Karpas-422 (cell line): ENCODE results near the gene DIP2C. TPM values are rescaled to one million over a fixed set of nuclear protein-coding genes. Genes with fewer than 3 reads are reported as not detected.
"Not testable (repeated sequence)": the region's sequence is repeated elsewhere in the genome, so short reads cannot be mapped to it uniquely, and the experiment has no call there.

Experiments
- DNase-seq: peaks from one replicate; pipeline ENCODE4 v3.0.0-alpha.2; 2015
- H2AFZ ChIP-seq: fragments of 200-600 bp; sonication (generic); 2 replicates; pipeline ENCODE4 v1.6.1; 2014; ENCODE audit warnings: antibody characterized with exemption, low read length, mixed read lengths
- H3K27ac ChIP-seq: fragments of 200-600 bp; sonication (generic); 2 replicates; pipeline ENCODE4 v1.5.1; 2014; ENCODE audit warnings: mild to moderate bottlenecking, low read length, moderate library complexity
- H3K27me3 ChIP-seq: fragments of 200-600 bp; sonication (generic); 2 replicates; pipeline ENCODE4 v1.6.1; 2014; ENCODE audit warnings: low read length, mixed read lengths
- H3K36me3 ChIP-seq: fragments of 200-600 bp; sonication (generic); 2 replicates; pipeline ENCODE4 v1.6.1; 2014; ENCODE audit warnings: low read length, mixed read lengths; ENCODE audit not compliant: insufficient read depth
- H3K4me1 ChIP-seq: fragments of 200-600 bp; sonication (generic); 2 replicates; pipeline ENCODE4 v1.6.1; 2014; ENCODE audit warnings: mild to moderate bottlenecking, low read length, mixed read lengths
- H3K4me2 ChIP-seq: fragments of 200-600 bp; sonication (generic); 2 replicates; pipeline ENCODE4 v1.6.1; 2014; ENCODE audit warnings: low read length, low read depth, mild to moderate bottlenecking; ENCODE audit not compliant: poor library complexity, severe bottlenecking
- H3K4me3 ChIP-seq: fragments of 200-600 bp; sonication (generic); 2 replicates; pipeline ENCODE4 v1.5.1; 2014; ENCODE audit warnings: mild to moderate bottlenecking, antibody characterized with exemption, low read length, mixed read lengths
- H3K79me2 ChIP-seq: fragments of 200-600 bp; sonication (generic); 2 replicates; pipeline ENCODE4 v1.6.1; 2014; ENCODE audit warnings: mild to moderate bottlenecking, low read length, mixed read lengths
- H3K9ac ChIP-seq: fragments of 200-600 bp; sonication (generic); 2 replicates; pipeline ENCODE4 v1.6.0; 2014; ENCODE audit warnings: low read length
- H3K9me2 ChIP-seq: fragments of 200-600 bp; sonication (generic), shearing (Covaris generic); replicated peaks from 2 replicates; pipeline ENCODE4 v1.6.0; 2014; ENCODE audit warnings: mild to moderate bottlenecking, low read length, moderate library complexity; ENCODE audit not compliant: insufficient read depth
- H3K9me3 ChIP-seq: fragments of 300-700, 200-600 bp; sonication (generic); 2 replicates; pipeline ENCODE4 v1.6.1; 2014; ENCODE audit warnings: low read length, mixed read lengths
- H4K20me1 ChIP-seq: fragments of 200-600 bp; sonication (generic); 2 replicates; pipeline ENCODE4 v1.6.1; 2014; ENCODE audit warnings: mild to moderate bottlenecking, antibody characterized with exemption, low read length, low read depth; ENCODE audit not compliant: insufficient read depth
- total RNA-seq: library from RNA; depleted of rRNA; stranded (reverse); fragments of >200 nt; shearing (Covaris generic); gene quantifications from 2 replicates; pipeline ENCODE4 v1.2.3, GENCODE V29; 2014; ENCODE audit warnings: low replicate concordance

DIP2C gene
- total RNA-seq, 1 experiment from 2014 or later = 0.11 TPM

DNA sequence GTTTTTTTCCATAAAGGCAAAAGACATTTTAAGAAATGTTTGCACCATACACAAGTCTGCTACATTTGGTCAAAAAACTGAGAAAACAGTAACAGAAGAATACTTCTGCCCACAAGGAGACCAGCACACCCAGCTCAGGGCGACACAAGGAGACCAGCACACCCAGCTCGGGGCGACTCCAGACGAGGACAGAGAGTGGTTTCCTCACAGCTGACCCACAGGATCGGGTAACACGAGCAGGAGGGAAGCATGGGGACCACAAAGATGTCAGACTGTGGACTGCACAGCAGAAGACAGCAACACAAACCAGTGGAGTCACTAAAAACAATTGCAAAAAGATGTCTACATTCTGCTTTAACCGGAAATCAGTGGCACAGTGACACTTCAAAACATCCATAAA lies 237.6 kb downstream of the DIP2C start:
- Histone ChIP-seq H3K36me3 (no peaks in the 10 kb centered on the region), H3K4me3 (no peak overlapping the region), H3K27me3 (no peaks in the 10 kb centered on the region), H3K9me2 (no peaks in the 10 kb centered on the region), H3K79me2 (no peaks in the 10 kb centered on the region), H2AFZ (no peak overlapping the region), H3K27ac (no peak overlapping the region), H3K4me2 (no peak overlapping the region), H4K20me1 (no peaks in the 10 kb centered on the region), H3K9ac (no peak overlapping the region), H3K4me1 (no peaks in the 10 kb centered on the region), H3K9me3 (peaks cover 2% of the 10 kb centered on the region; the same call in 1 of the 2 replicates)
- no peak for DNase-seq

DNA sequence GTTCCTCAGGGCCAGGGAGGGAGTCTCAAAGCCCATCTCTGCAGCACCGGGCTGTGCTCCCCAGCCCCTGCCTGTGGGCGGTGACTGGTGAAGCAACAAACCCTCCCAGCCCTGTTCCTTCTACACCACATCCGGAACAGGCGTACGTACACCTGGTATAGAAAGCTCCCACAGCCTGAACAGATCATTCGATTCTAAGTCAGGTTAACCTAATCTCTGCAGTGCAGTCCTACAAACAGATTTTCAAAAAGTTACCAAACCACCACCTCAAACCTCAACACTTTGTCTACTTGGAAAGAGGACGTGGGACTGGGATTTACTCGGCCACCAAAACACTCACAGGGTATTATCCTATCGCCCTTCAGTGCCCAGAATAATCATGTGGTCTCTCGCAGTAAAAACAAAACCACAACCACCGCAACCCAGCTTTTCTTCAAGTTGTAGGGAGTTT lies 238.4 kb downstream of the DIP2C start:
- Histone ChIP-seq H4K20me1 (no peaks in the 10 kb centered on the region), H3K27me3 (no peaks in the 10 kb centered on the region), H3K4me1 (no peaks in the 10 kb centered on the region), H3K79me2 (no peaks in the 10 kb centered on the region), H3K4me3 (no peak overlapping the region), H3K9me2 (no peaks in the 10 kb centered on the region), H3K36me3 (no peaks in the 10 kb centered on the region), H3K9ac (no peak overlapping the region), H3K9me3 (peaks cover 10% of the 10 kb centered on the region), H2AFZ (no peak overlapping the region), H3K27ac (no peak overlapping the region), H3K4me2 (no peak overlapping the region)
- peak; percentile 41 for DNase-seq

DNA sequence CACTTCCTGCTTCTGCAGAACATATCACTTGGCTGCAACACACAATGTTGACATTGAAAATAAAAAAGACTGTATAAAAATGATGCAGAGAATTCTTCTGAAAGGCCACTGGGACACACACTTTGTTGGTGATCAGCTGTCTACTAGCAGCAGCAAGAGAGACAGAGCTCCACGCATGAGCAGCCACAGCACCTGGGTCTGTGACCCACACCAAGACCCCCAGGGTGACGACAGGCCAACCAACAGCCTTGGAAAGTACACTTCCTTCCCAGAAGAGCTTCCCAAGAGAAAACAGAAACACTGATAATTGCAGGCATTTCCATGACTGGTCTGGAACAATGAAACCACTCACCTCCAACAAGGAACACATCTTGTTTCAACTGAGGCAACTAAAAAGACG lies 239.0 kb downstream of the DIP2C start:
- no peaks in the 10 kb centered on the region for H3K27me3 ChIP-seq

DNA sequence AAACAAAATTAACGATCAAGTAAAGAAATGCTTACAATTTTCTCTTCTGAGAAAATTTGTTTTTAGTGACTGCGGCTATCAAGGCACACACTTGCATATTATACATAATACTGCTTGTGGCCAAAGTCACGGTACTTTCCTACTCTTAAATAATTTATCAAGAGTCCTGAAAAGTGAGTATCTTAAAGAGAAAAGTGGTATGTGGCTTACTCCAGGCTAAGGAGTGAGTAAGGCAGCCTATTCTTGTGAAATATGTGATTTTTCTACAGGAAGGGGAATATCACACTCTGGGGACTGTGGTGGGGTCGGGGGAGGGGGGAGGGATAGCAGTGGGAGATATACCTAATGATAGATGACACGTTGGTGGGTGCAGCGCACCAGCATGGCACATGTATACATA lies 240.1 kb downstream of the DIP2C start:
- H3K27ac ChIP-seq, H3K9me2 ChIP-seq, H3K79me2 ChIP-seq, H3K4me3 ChIP-seq, H4K20me1 ChIP-seq, H2AFZ ChIP-seq, H3K4me1 ChIP-seq, H3K9ac ChIP-seq, H3K36me3 ChIP-seq, DNase-seq, H3K4me2 ChIP-seq, H3K27me3 ChIP-seq: not testable (repeated sequence)
- peaks cover 10% of the 10 kb centered on the region for H3K9me3 ChIP-seq

More for the DNA sequence above, 239.0 kb downstream of the DIP2C start:
- H3K9me2 ChIP-seq = no peaks in the 10 kb centered on the region
- H3K27ac ChIP-seq = no peak overlapping the region
- no peak overlapping the region for H3K4me2 ChIP-seq
- no peak overlapping the region for H3K4me3 ChIP-seq
- H3K9me3 ChIP-seq = peaks cover 10% of the 10 kb centered on the region
- no peaks in the 10 kb centered on the region for H4K20me1 ChIP-seq
- no peaks in the 10 kb centered on the region for H3K36me3 ChIP-seq
- H3K4me1 ChIP-seq = no peaks in the 10 kb centered on the region
- H2AFZ ChIP-seq = no peak overlapping the region
- no peak overlapping the region for H3K9ac ChIP-seq
- no peak for DNase-seq
- no peaks in the 10 kb centered on the region for H3K79me2 ChIP-seq

DNA sequence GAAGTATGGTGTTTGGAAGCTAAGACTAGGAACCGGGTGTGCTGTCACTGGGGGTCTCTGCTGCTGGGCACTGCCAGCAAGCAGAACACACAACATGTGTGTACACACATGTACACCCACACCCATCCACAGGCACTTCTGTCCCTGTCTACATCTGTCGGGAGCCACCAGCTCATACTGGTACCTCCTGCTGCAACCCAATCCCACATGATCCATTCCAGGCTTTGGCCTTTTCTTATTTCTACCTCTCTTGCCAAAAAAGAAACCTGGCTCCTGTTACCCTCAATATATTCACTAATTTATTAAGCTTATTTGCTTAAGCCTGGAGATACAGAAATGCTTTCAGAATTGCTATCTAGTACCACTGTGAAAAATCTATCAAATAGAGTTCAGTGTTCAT lies 246.0 kb downstream of the DIP2C start:
- H3K4me2 ChIP-seq = no peak overlapping the region
- H3K9me3 ChIP-seq = peaks cover 10% of the 10 kb centered on the region

DNA sequence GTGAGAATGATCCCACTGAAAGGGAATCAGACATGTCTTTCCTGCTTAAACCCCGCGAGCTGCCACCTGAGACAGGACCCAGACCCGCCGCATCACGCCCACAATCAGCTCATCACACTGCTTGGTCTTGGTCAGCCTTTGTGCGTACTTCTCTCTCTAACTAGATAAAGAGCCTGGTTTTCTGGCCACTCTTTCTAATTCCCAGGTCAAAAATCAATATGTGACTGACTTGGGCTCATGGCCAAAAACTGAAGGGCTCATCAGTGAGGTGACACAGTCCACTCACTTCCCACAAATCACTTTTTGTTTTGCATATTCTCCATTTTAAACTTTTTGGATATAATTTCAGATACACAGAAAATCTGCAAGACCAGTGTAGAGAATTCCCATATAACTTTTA lies 247.3 kb downstream of the DIP2C start:
- H2AFZ ChIP-seq = no peak overlapping the region
- no peak for DNase-seq
- no peak overlapping the region for H3K9ac ChIP-seq
- no peaks in the 10 kb centered on the region for H3K36me3 ChIP-seq
- no peak overlapping the region for H3K4me3 ChIP-seq
- no peaks in the 10 kb centered on the region for H3K79me2 ChIP-seq
- H3K27me3 ChIP-seq = no peaks in the 10 kb centered on the region
- H3K4me1 ChIP-seq = no peaks in the 10 kb centered on the region
- no peak overlapping the region for H3K27ac ChIP-seq
- no peak overlapping the region for H3K4me2 ChIP-seq
- no peaks in the 10 kb centered on the region for H3K9me2 ChIP-seq
- H4K20me1 ChIP-seq = no peaks in the 10 kb centered on the region
- peaks cover 10% of the 10 kb centered on the region for H3K9me3 ChIP-seq

More for the DNA sequence above, 246.0 kb downstream of the DIP2C start:
- Histone ChIP-seq H2AFZ (no peak overlapping the region), H3K4me1 (no peaks in the 10 kb centered on the region), H4K20me1 (no peaks in the 10 kb centered on the region), H3K9me2 (no peaks in the 10 kb centered on the region), H3K27me3 (no peaks in the 10 kb centered on the region), H3K4me3 (no peak overlapping the region), H3K36me3 (no peaks in the 10 kb centered on the region), H3K79me2 (no peaks in the 10 kb centered on the region), H3K27ac (no peak overlapping the region), H3K9ac (no peak overlapping the region)
- no peak for DNase-seq

DNA sequence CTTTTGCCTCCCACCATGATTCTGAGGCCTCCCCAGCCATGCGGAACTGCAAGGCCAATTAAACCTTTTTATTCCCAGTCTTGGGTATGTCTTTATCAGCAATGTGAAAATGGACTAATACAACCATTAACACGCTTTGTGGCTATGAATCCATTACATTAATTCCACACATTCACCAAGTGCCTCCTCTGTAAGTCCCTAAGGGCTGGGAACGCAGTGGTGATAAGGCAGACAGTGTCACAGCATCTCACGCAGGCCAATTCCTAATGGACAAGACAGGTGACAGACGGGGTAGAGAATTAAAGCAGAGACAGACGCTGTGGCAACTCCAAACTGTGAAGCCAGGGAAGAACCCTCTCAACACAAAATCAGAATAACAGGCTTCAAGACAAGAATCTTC lies 247.8 kb downstream of the DIP2C start:
- no peak for DNase-seq
- Histone ChIP-seq H3K4me3 (no peak overlapping the region), H3K4me1 (no peaks in the 10 kb centered on the region), H4K20me1 (no peaks in the 10 kb centered on the region), H3K79me2 (no peaks in the 10 kb centered on the region), H3K36me3 (no peaks in the 10 kb centered on the region), H3K27me3 (no peaks in the 10 kb centered on the region), H2AFZ (no peak overlapping the region), H3K27ac (no peak overlapping the region), H3K9me2 (no peaks in the 10 kb centered on the region), H3K4me2 (no peak overlapping the region), H3K9me3 (peaks cover 7% of the 10 kb centered on the region), H3K9ac (no peak overlapping the region)

DNA sequence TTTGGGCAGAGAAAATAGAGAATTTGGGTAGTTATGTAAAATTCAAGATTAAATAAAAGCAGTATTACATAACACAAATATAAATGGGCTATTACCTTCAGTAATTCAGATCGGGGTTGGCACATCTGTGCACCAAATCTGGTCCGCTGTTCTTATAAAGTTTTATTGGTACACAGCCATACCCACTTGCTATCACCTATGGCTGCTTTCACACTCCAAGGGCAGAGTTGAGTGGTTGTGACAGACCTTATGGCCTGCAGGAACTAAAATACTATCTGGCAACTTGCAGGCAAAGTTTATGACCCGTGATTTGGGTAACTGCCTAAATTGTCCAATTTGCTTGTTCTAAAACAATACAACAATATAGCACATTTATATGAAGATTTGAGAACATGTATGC lies 249.3 kb downstream of the DIP2C start:
- no peaks in the 10 kb centered on the region for H3K4me1 ChIP-seq
- no peaks in the 10 kb centered on the region for H3K36me3 ChIP-seq
- DNase-seq = no peak
- H3K4me3 ChIP-seq = no peak overlapping the region
- no peaks in the 10 kb centered on the region for H3K27me3 ChIP-seq
- H3K9ac ChIP-seq = no peak overlapping the region
- no peak overlapping the region for H2AFZ ChIP-seq
- H3K4me2 ChIP-seq = no peak overlapping the region
- H3K9me3 ChIP-seq = no peaks in the 10 kb centered on the region
- no peaks in the 10 kb centered on the region for H3K79me2 ChIP-seq
- H3K9me2 ChIP-seq = no peaks in the 10 kb centered on the region
- no peaks in the 10 kb centered on the region for H4K20me1 ChIP-seq
- H3K27ac ChIP-seq = no peak overlapping the region
